Keratinocyte (primary cell): Measurements from ENCODE around the gene NDRG4. TPM values are rescaled to one million over a fixed set of nuclear protein-coding genes. Genes with fewer than 3 reads are reported as not detected.

Experiments
- DNase-seq: peaks from one replicate; pipeline ENCODE4 v3.0.0-alpha.2; 2011; ENCODE audit warnings: low read depth, missing footprints, low spot score
- FAIRE-seq: peaks from 2 replicates; lab custom pipeline; 2011; peaks lifted over from hg19 to GRCh38; lab: Jason Lieb, UNC
- H2AFZ ChIP-seq: 2 replicates; pipeline ENCODE4 v1.6.0; 2012; ENCODE audit warnings: low read length, control low read depth, inconsistent platforms; ENCODE audit not compliant: control insufficient read depth
- H3K27ac ChIP-seq: 2 replicates; pipeline ENCODE4 v1.5.1; 2011; ENCODE audit warnings: low read length; ENCODE audit not compliant: control insufficient read depth, insufficient read depth
- H3K27me3 ChIP-seq: 3 replicates; pipeline ENCODE4 v1.6.0; 2011; ENCODE audit warnings: low read length; ENCODE audit not compliant: control insufficient read depth, insufficient read depth; ENCODE audit errors: extremely low read depth
- H3K36me3 ChIP-seq, 2 experiments: 2 replicates in 1 of 2; 3 replicates in 1 of 2; pipeline ENCODE4 v1.5.1; 2011; ENCODE audit warnings: low read length in 2 of 2, mild to moderate bottlenecking in 1 of 2; ENCODE audit not compliant: control insufficient read depth in 2 of 2, insufficient read depth in 2 of 2; ENCODE audit errors: extremely low read depth in 1 of 2
- H3K4me1 ChIP-seq: 3 replicates; pipeline ENCODE4 v1.5.1; 2011; ENCODE audit warnings: low read length; ENCODE audit not compliant: control insufficient read depth, insufficient read depth; ENCODE audit errors: extremely low read depth
- H3K4me2 ChIP-seq: 3 replicates; pipeline ENCODE4 v1.6.0; 2011; ENCODE audit warnings: low read depth, low read length; ENCODE audit not compliant: control insufficient read depth, insufficient read depth; ENCODE audit errors: extremely low read depth
- H3K4me3 ChIP-seq, 3 experiments: fragments of 200-600 bp in 1 of 3; sonication (generic) in 1 of 3; 2 replicates in 2 of 3; 3 replicates in 1 of 3; pipeline ENCODE4 v1.5.1; 2011 to 2016; ENCODE audit warnings: low read length in 3 of 3, mild to moderate bottlenecking in 3 of 3, control low read depth in 2 of 3, inconsistent platforms in 1 of 3, low read depth in 1 of 3, mixed read lengths in 1 of 3, mixed run types in 1 of 3, moderate library complexity in 1 of 3; ENCODE audit not compliant: control insufficient read depth in 2 of 3, insufficient read depth in 2 of 3; ENCODE audit errors: extremely low read depth in 1 of 3
- H3K79me2 ChIP-seq: 2 replicates; pipeline ENCODE4 v1.6.0; 2012; ENCODE audit warnings: low read length; ENCODE audit not compliant: control insufficient read depth, insufficient read depth
- H3K9ac ChIP-seq: 3 replicates; pipeline ENCODE4 v1.6.0; 2011; ENCODE audit warnings: low read length; ENCODE audit not compliant: control insufficient read depth, insufficient read depth; ENCODE audit errors: extremely low read depth
- H3K9me1 ChIP-seq: 3 replicates; pipeline ENCODE4 v1.6.0; 2011; ENCODE audit warnings: low read length; ENCODE audit not compliant: control insufficient read depth, insufficient read depth; ENCODE audit errors: extremely low read depth
- H3K9me3 ChIP-seq: 2 replicates; pipeline ENCODE4 v1.5.1; 2012; ENCODE audit warnings: low read depth, low read length; ENCODE audit not compliant: control insufficient read depth
- H4K20me1 ChIP-seq: 3 replicates; pipeline ENCODE4 v1.6.0; 2011; ENCODE audit warnings: low read length; ENCODE audit not compliant: control insufficient read depth, insufficient read depth; ENCODE audit errors: extremely low read depth
- EZH2 ChIP-seq: IDR thresholded peaks from one replicate; pipeline ENCODE4 v1.6.1; 2012; ENCODE audit warnings: inconsistent platforms, mild to moderate bottlenecking, low read length, moderate library complexity
- dilution Hi-C: fragments of 300-500 bp; cut with MboI; formaldehyde crosslinking; loops from one replicate; pipeline ENCODE4 v1.7.0; 2020; ENCODE audit warnings: low sequenced_read_pairs; ENCODE audit not compliant: extremely low pct_ligation_motif_present
- polyA plus RNA-seq, 5 experiments: library from polyadenylated mRNA; depleted of rRNA in 3 of 5; stranded (reverse) in 3 of 5; stranded (forward) in 1 of 5; unstranded in 1 of 5; fragments of >200 nt; gene quantifications; 1 replicate in 1 of 5; 2 replicates in 3 of 5; 3 replicates in 1 of 5; pipeline versions ENCODE4 v1.2.1 to v1.2.3, GENCODE V29; 2011 to 2012; ENCODE audit warnings: missing spikeins in 2 of 5, low read depth in 1 of 5, low replicate concordance in 1 of 5
- TF ChIP-seq, protein P1 (sequence below), 3 experiments: IDR thresholded peaks in 1 of 3; conservative IDR thresholded peaks in 1 of 3; optimal IDR thresholded peaks in 1 of 3; 2 replicates in 2 of 3; 3 replicates in 1 of 3; pipeline versions ENCODE3 to v1.5.1; 2011; ENCODE audit warnings: low read length in 3 of 3, mild to moderate bottlenecking in 3 of 3, moderate library complexity in 2 of 3, control low read depth in 1 of 3, inconsistent platforms in 1 of 3; ENCODE audit not compliant: insufficient read depth in 2 of 3; ENCODE audit errors: extremely low read depth in 1 of 3

The NDRG4 gene
- polyA plus RNA-seq, 1 donor (not counting 4 experiments of a cell fraction or from before 2014, with no cell fraction given) = 1.1 TPM

DNA sequence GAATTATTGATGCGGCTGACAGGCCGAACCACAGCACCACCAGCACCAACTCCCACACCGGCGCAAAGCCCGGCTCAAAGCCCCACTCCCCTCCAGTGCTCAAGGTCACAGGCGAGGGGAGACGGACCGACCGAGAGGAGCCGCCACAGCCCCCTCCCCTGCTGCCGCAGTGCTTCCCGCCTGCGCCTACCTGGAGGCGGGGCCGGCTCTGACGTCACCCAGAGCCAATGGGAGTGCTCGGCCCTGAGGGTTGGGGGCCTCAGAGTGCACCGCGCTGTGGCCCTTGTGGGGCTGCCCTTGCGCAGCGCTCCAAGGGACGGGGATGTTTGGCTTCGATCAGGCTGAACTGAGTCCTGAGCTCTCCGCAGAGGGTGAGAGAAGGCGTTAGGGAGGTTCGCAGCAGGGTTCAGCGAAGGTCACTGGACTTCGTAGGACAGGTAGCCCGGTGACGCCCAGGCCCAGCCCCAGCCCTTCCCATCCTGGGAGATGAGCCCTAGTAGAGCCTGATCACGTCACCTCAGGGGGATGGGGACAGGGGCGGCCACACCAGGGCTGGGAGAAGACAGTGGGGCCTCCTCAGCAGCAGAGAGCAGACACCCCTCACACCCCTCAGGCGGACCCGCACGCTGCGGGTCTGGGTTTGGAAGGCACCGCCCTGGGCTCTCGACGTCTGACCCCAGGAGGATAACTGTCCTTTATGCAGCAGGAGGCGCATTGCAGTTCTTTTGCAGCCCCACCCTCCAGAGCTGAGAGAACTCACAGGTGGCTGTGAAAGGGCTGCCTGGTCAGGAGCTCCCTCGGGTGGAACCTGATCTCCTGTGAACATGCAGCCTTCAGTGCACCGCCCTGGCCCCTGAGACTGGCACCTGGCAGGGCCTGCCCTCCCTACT is 1.5 kb downstream of the NDRG4 start:
- dilution Hi-C loops = no loop called here
- Histone ChIP-seq H3K27me3 (peaks cover 26% of the 10 kb centered on the region), H3K27ac (no peak overlapping the region), H3K9ac (peak overlapping the region; percentile 19), H3K4me1 (peaks cover 3% of the 10 kb centered on the region), H3K4me3 (peak overlapping the region in 2 of 3 experiments; percentile 2 to 49), H3K9me3 (no peaks in the 10 kb centered on the region), H3K9me1 (no peaks in the 10 kb centered on the region), H3K4me2 (peak overlapping the region; percentile 49), H2AFZ (peak overlapping the region; percentile 20), H3K79me2 (no peaks in the 10 kb centered on the region), H3K36me3 (no peaks in the 10 kb centered on the region), H4K20me1 (no peaks in the 10 kb centered on the region)
- TF ChIP-seq EZH2 = no peak
- TF ChIP-seq, protein P1, sequence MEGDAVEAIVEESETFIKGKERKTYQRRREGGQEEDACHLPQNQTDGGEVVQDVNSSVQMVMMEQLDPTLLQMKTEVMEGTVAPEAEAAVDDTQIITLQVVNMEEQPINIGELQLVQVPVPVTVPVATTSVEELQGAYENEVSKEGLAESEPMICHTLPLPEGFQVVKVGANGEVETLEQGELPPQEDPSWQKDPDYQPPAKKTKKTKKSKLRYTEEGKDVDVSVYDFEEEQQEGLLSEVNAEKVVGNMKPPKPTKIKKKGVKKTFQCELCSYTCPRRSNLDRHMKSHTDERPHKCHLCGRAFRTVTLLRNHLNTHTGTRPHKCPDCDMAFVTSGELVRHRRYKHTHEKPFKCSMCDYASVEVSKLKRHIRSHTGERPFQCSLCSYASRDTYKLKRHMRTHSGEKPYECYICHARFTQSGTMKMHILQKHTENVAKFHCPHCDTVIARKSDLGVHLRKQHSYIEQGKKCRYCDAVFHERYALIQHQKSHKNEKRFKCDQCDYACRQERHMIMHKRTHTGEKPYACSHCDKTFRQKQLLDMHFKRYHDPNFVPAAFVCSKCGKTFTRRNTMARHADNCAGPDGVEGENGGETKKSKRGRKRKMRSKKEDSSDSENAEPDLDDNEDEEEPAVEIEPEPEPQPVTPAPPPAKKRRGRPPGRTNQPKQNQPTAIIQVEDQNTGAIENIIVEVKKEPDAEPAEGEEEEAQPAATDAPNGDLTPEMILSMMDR (optimal IDR thresholded peaks at IDR 0.05 in 1 of 3, IDR thresholded peaks at IDR 0.05 in 1 of 3, conservative IDR thresholded peaks at IDR 0.05 in 1 of 3; ENCODE audit: extremely low read depth in 1 of 3, insufficient read depth in 2 of 3, low read length in 3 of 3) = no peak
- FAIRE-seq = no peak
- DNase-seq = no peak

DNA sequence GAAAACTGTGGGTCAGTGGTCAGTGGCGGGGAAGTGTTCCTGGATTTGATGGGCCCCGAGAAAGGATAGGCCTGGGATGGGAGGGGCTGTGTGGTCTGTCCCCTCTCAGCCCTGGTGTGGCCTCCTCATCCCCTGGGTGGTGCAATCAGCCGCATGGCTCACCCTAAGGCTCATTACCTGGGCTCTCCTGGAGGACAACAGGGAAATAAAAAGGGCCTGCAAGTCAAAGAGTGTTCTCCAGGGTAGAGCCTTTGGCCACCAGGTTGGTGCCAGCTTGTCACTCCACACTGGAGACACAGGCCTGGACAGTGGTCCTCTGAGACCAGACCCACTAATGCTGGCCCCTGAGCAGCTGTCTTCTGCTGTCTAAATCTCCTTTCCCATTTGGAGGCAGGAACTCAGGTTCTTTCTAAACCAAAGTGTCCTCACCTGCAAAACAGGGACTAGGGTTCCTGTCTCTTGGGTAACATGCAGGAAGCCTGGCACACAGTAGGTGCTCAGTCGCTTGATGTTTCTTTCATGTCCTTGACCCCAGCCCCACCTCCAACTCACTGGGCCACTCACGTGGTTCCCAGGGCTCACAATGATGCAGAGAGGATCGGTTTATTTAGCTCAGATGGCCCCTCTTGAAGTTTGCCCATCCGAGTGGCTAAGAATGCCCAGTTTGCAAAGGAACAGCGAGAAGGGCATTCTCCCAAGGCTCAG is 2.4 kb downstream of the NDRG4 start:
- Histone ChIP-seq H2AFZ (no peak overlapping the region), H3K79me2 (no peaks in the 10 kb centered on the region), H3K36me3 (no peaks in the 10 kb centered on the region), H3K9ac (no peak overlapping the region), H3K9me1 (no peaks in the 10 kb centered on the region), H3K27ac (no peak overlapping the region), H3K4me2 (no peak overlapping the region), H3K27me3 (peaks cover 26% of the 10 kb centered on the region), H3K4me3 (no peak overlapping the region), H3K4me1 (peaks cover 3% of the 10 kb centered on the region), H4K20me1 (no peaks in the 10 kb centered on the region), H3K9me3 (no peaks in the 10 kb centered on the region)
- FAIRE-seq = no peak
- DNase-seq = no peak
- dilution Hi-C loops = no loop called here
- TF ChIP-seq, protein P1 (optimal IDR thresholded peaks at IDR 0.05 in 1 of 3, IDR thresholded peaks at IDR 0.05 in 1 of 3, conservative IDR thresholded peaks at IDR 0.05 in 1 of 3; ENCODE audit: extremely low read depth in 1 of 3, insufficient read depth in 2 of 3, low read length in 3 of 3) = no peak
- no peak for TF ChIP-seq EZH2
